CD4-positive, alpha-beta T cell treated with Interleukin-21 for 1 hour (primary cell): ENCODE results near the gene RNF144B.
"Not testable (repeated sequence)": the region's sequence is repeated elsewhere in the genome, so short reads cannot be mapped to it uniquely, and the experiment has no call there.

Experiments used
- DNase-seq: peaks from one replicate; pipeline ENCODE4 v3.0.0-alpha.2; 2020

Gene RNF144B

GRCh38 chr6:18387061-18387721, at the start of gene RNF144B:
TSS of gene RNF144B (plus strand) at chr6:18387350. CDS start at chr6:18399535, 12,185 bp downstream.
- DNase-seq: peak; percentile 64

- DNase-seq: no peak
Observed at GRCh38 chr6:18339599-18339998, 47.6 kb upstream of the RNF144B start.

- no peak for DNase-seq
Observed at GRCh38 chr6:18340781-18341551, 46.2 kb upstream of the RNF144B start.

GRCh38 chr6:18342223-18342622, 44.9 kb upstream of the RNF144B start:
- DNase-seq: no peak

- no peak for DNase-seq
Observed at GRCh38 chr6:18343741-18344140, 43.4 kb upstream of the RNF144B start.

GRCh38 chr6:18347021-18347577, 40.1 kb upstream of the RNF144B start:
- DNase-seq: no peak

- DNase-seq: no peak
Observed at GRCh38 chr6:18347866-18348265, 39.3 kb upstream of the RNF144B start.

GRCh38 chr6:18349386-18349785, 37.8 kb upstream of the RNF144B start:
- DNase-seq: no peak

- DNase-seq: no peak
Observed at GRCh38 chr6:18350271-18350670, 36.9 kb upstream of the RNF144B start.

- DNase-seq: no peak
Observed at GRCh38 chr6:18350712-18351111, 36.4 kb upstream of the RNF144B start.

GRCh38 chr6:18352001-18352400, 35.1 kb upstream of the RNF144B start:
- no peak for DNase-seq

- DNase-seq: no peak
Observed at GRCh38 chr6:18352842-18353241, 34.3 kb upstream of the RNF144B start.

GRCh38 chr6:18353251-18353650, 33.9 kb upstream of the RNF144B start:
- DNase-seq: no peak

- DNase-seq: not testable (repeated sequence)
Observed at GRCh38 chr6:18357546-18357945, 29.6 kb upstream of the RNF144B start.

- no peak for DNase-seq
Observed at GRCh38 chr6:18359237-18359885, 27.8 kb upstream of the RNF144B start.

- DNase-seq: no peak
Observed at GRCh38 chr6:18360188-18360587, 27.0 kb upstream of the RNF144B start.

GRCh38 chr6:18362058-18362561, 25.0 kb upstream of the RNF144B start:
- no peak for DNase-seq

GRCh38 chr6:18363746-18364145, 23.4 kb upstream of the RNF144B start:
- DNase-seq: no peak

- not testable (repeated sequence) for DNase-seq
Observed at GRCh38 chr6:18364561-18364960, 22.6 kb upstream of the RNF144B start.

- no peak for DNase-seq
Observed at GRCh38 chr6:18367371-18367770, 19.8 kb upstream of the RNF144B start.

GRCh38 chr6:18368277-18369105, 18.7 kb upstream of the RNF144B start:
- no peak for DNase-seq

GRCh38 chr6:18371010-18371409, 16.1 kb upstream of the RNF144B start:
- DNase-seq: no peak
